Measurements from ENCODE around the gene PBX3. TPM values are rescaled to one million over a fixed set of nuclear protein-coding genes. Genes with fewer than 3 reads are reported as not detected.

PBX3 gene
- total RNA-seq, 1 donor from 2014 or later: 23.6 TPM

GRCh38 chr9:126016579-126017290 lies 269.6 kb downstream of the PBX3 start:
- no peak for DNase-seq (ENCODE audit: extremely low read depth, low read depth, low spot score)

Other genes with a start within 250 kb of the PBX3 start
- gene MAPKAP1, start 40.2 kb upstream of the PBX3 start, total RNA-seq: 76.9 and 84.3 TPM in 2 replicates